HG02642 (cell line): Measurements from ENCODE around the gene E2F4.

ENCODE experiments used
- ATAC-seq: cut with Tn5 transposase; IDR thresholded peaks from one replicate; pipeline ENCODE4 v1.9.1; 2021; ENCODE audit warnings: mild to moderate bottlenecking; ENCODE audit not compliant: unreplicated experiment, poor library complexity

The E2F4 gene

DNA sequence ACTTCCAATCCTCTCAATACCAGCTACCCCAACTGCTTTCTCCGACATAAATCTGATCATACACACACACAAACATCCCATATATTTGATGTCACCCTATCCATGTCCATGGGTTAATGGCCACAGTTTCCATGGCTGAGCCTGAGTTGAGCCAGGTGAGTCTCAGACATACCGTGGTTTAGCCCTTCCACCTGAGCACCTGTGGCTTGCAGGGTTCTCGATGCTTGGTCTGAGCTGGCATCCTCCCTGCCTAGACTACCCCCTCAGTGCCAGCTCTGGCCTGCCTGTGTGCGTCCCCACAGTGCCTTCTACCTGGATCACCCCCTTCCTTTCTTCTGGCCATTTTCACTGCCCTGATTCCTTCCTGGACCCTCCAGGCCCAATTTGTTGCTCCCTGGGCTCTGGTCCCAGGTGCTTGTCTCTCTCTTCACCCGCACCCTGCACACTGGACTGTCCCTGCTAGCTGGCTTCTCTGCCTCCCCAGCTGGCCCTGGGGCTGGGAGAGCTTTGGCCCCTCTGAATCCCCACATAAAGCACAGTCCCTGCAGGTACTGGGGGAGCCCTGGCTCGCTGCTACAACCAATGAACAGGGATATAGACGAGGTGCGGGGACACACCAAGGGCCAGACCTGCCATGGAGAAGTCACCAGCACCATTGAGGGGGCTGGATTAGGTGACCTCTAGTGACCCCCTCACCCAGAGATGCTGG lies 14.3 kb downstream of the E2F4 start:
- no peak for ATAC-seq

GRCh38 chr16:67206838-67207248 lies 14.9 kb downstream of the E2F4 start:
- ATAC-seq: no peak

DNA sequence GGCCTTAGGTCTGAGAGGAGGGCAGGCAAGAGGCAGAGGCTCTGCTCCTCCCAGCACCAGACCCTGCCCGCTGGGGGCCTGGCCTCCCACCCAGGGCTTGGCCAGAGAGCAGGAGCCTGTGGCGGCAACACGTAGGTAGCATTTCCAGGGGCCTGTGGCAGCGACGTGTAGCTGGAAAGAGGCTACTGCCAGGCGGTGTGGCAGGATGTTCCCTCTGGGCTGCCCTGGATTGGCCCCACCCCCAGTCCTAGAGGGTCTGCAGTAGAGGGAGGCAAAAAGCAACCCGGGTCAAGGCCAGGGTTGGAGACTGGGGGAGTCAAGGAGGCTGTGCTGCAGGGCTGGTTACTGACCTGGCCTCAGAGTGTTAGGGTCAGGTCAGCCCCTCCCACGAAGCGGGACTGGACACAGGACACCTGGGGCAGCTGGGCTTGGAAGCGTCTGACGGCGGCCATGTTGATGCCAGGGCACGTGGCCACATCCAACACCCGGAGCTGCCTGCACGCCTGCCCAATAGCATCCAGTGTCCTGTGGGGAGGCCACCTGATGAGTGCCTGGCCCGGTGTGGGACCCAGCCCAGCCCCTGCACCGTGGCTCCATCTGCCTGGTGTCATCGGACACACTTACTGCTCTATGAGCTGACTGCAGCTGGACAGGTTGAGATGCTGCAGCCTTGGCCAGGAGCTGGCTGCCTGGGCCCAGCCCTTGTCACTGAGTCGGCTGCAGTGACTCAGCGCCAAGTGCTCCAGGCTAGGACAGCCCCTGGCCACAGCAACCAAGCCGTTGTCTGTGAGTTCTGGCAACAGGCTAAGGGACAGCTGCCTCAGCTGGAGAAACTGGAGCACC lies 15.5 kb downstream of the E2F4 start:
- no peak for ATAC-seq

- ATAC-seq: no peak
These were observed 16.4 kb downstream of the E2F4 start for GRCh38 chr16:67208154-67208896.

DNA sequence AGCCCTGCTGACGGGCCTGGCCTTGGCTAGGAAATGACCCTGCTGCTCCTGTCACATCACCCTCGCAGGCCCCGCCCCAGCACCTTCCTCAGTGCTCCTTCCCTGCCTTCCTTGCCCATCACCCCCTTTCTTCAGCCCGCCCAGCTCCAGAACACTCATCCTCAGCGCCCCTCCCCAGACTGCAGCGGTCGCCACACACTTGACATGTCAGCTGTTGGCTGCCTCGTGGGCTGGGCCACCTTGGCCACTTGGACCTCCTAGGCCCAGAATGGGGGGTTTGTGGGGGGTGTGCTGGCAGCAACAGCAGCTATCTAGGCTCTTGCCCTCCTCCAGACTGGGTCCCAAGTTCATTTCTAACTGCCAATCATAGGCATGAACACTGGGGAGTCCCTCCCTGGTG lies 17.6 kb downstream of the E2F4 start:
- ATAC-seq: no peak

DNA sequence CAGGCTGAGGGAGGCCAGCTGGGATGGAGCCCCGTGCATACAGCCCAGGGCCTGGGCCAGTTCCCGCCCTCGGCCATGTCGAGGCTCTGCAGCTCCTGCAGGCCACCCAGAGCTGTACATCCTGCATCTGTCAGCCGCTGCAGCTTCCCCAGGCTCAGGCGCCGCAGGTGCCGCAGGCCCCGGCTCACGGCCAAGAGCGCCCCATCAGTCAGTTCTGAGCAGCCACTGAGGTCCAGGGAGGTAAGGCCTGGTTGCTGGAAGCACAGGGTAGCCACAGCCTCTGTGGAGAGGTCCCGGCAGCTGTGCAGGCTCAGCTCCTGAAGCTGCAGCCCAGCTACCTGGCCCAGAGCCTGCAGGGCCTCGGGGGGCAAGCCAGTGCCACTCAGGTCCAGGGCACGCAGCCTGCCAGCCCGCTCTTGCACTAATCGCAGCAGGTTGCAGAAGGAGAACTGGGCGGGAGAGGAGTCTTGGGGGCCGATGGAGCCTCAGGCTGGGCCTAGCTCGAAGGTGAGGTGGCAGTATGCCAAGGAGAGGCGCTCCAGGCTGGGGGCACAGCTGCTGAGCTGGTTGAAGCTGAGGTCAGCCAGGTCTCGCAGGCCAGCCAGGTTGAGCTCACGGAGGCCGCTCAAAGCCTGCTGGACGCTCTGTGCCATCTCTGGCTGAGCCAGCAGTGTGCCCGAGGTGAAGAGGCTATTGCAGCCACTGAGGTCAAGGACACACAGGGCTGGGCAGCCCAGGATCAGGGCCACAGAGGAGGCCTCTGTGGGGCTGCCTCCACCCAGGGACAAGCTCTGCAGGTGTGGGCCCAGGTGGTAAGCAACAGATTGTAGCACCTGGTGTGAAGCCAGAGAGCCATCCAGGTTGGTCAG lies 18.3 kb downstream of the E2F4 start:
- ATAC-seq: no peak

GRCh38 chr16:67211674-67212073 lies 19.7 kb downstream of the E2F4 start:
- ATAC-seq: no peak

DNA sequence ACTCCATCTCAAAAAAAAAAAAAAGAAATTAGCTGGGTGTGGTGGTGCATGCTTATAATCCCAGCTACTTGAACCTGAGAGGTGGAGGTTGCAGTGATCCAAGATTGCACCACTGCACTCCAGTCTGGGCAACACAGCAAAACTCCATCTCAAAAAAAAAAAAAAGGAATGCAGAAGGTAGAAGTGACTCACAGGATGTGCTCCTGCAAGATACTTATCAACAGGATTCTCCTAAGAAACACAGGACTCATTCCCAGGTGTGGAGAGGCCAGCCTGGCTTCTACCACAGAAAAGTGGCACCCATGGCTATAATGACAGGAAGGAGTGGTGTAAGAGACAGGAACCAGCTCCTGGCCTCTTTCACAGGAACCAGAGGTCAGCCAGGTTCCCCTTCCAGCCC lies 20.8 kb downstream of the E2F4 start:
- no peak for ATAC-seq

- ATAC-seq: no peak
These were observed 21.5 kb downstream of the E2F4 start for GRCh38 chr16:67213197-67214019.

GRCh38 chr16:67215706-67216105 lies 23.8 kb downstream of the E2F4 start:
- ATAC-seq: no peak

- no peak for ATAC-seq
These were observed 24.9 kb downstream of the E2F4 start for GRCh38 chr16:67216612-67217490.

- ATAC-seq: no peak
These were observed 32.0 kb downstream of the E2F4 start for GRCh38 chr16:67223992-67224391.

GRCh38 chr16:67226295-67226803 lies 34.4 kb downstream of the E2F4 start:
- no peak for ATAC-seq

DNA sequence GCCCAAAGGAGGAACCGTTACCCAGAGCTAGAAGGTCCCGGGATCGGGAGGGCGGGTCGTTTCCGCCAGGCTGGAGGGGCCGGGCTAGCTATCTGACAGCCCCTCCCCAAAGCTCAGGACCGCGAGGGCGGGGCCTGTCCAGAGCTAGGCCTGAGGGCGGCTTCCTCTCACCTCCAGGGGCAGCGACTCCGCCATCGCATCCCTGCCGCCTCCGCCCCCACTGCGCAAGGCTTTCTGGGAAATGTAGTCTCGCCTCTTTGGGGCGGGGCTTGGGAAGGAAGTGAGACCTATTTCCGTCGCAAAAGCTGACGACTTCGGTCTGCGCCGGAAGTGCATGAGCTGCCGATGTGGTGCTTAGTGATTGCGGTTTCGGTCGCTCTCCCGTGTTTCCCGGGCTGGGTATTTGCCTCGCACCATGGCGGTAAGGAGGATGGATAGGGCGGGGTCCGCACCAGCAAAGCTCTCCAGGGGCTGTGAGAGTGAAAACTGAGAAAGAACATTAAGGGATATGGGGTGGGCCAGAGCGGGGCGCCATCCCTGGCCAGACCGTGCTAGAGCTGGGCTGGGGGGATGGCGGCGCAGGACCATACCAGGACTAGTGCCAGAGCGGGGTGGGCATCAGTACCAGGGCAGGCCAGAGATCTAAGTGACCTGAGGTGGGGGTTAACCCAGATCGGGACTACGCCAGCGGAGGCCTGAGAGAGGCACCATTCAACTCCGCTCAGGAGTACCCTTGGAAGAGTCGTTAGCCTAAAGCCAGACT lies 35.0 kb downstream of the E2F4 start, which contains the start of gene TMEM208:
TMEM208 (plus strand) TSS at position 327 of the 763 bp plus-strand sequence; CDS start at position 416, 89 bp downstream.
- peak; percentile 94 for ATAC-seq

GRCh38 chr16:67227567-67227921 lies 35.6 kb downstream of the E2F4 start:
- ATAC-seq: no peak

GRCh38 chr16:67228034-67228785 lies 36.3 kb downstream of the E2F4 start:
- ATAC-seq: no peak

DNA sequence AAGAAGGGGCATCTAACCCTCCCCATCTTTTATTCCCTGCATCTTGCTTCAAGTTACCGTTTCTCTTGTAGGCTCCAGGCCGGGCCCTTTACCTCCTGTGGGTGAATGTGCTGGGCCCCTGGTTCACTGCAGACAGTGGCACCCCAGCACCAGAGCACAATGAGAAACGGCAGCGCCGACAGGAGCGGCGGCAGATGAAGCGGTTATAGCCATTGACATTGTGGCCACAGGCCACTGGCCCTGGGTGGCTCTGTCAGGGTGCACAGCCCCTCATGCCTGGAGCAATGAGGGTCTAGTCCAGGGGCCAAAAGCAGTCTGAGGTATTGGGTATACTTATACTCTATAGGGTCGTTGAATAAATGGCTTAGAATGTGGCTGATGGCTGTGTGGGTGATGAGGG lies 37.0 kb downstream of the E2F4 start:
- no peak for ATAC-seq
